ENCODE data around the gene HINT3. TPM values are rescaled to one million over a fixed set of nuclear protein-coding genes. Genes with fewer than 3 reads are reported as not detected.
"Not testable (repeated sequence)": the region's sequence is repeated elsewhere in the genome, so short reads cannot be mapped to it uniquely, and the experiment has no call there.

HINT3 gene
- polyA plus RNA-seq, 1 donor from 2014 or later: 72.2 TPM

DNA sequence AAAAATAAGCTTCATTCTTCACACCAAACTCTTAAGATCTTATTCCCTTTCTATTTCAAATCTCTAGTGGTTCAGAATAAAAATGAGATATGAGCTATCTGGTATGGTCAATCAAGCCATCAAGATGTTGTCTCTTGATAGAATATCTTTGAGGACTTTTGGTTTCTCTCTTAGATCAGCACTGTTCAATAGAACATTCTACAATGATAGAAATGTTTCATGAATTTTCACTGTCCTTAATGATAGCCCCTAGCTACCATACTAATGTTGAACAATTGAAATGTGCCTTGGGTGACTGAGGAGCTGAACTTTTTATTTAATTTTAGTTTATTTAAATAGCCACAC lies 24.1 kb upstream of the HINT3 start:
- Histone ChIP-seq H4K20me1 (ENCODE audit: insufficient read depth) (no peaks in the 10 kb centered on the region), H3K4me3 (ENCODE audit: low read length) (no peak overlapping the region), H3K4me2 (ENCODE audit: low read length) (no peak overlapping the region), H3F3A (ENCODE audit: insufficient read depth, low read length, poor library complexity, severe bottlenecking) (no peaks in the 10 kb centered on the region), H3K9ac (ENCODE audit: low read length) (no peak overlapping the region), H3K9me3 (ENCODE audit: low read length) (no peaks in the 10 kb centered on the region), H3K27ac (ENCODE audit: low read length) (no peak overlapping the region), H2AFZ (ENCODE audit: low read depth, low read length) (no peak overlapping the region), H3K27me3 (ENCODE audit: insufficient read depth, low read depth, low read length) (no peaks in the 10 kb centered on the region), H3K79me2 (replicated peaks; ENCODE audit: insufficient read depth, low read length) (no peaks in the 10 kb centered on the region), H3K9me2 (ENCODE audit: insufficient read depth, low read length) (no peaks in the 10 kb centered on the region), H3K36me3 (ENCODE audit: insufficient read depth, low read length) (peaks cover 3% of the 10 kb centered on the region)
- TF ChIP-seq, protein P1, sequence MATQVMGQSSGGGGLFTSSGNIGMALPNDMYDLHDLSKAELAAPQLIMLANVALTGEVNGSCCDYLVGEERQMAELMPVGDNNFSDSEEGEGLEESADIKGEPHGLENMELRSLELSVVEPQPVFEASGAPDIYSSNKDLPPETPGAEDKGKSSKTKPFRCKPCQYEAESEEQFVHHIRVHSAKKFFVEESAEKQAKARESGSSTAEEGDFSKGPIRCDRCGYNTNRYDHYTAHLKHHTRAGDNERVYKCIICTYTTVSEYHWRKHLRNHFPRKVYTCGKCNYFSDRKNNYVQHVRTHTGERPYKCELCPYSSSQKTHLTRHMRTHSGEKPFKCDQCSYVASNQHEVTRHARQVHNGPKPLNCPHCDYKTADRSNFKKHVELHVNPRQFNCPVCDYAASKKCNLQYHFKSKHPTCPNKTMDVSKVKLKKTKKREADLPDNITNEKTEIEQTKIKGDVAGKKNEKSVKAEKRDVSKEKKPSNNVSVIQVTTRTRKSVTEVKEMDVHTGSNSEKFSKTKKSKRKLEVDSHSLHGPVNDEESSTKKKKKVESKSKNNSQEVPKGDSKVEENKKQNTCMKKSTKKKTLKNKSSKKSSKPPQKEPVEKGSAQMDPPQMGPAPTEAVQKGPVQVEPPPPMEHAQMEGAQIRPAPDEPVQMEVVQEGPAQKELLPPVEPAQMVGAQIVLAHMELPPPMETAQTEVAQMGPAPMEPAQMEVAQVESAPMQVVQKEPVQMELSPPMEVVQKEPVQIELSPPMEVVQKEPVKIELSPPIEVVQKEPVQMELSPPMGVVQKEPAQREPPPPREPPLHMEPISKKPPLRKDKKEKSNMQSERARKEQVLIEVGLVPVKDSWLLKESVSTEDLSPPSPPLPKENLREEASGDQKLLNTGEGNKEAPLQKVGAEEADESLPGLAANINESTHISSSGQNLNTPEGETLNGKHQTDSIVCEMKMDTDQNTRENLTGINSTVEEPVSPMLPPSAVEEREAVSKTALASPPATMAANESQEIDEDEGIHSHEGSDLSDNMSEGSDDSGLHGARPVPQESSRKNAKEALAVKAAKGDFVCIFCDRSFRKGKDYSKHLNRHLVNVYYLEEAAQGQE (IDR thresholded peaks at IDR 0.05; ENCODE audit: borderline replicate concordance): no peak

DNA sequence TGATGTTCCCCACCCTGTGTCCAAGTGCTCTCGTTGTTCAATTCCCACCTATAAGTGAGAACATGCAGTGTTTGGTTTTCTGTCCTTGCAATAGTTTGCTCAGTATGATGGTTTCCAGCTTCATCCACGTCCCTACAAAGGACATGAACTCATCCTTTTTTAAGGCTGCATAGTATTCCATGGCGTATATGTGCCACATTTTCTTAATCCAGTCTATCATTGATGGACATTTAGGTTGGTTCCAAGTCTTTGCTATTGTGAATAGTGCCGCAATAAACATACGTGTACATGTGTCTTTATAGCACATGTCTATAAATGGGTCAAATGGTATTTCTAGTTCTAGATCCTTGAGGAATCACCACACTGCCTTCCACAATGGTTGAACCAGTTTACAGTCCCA lies 21.1 kb upstream of the HINT3 start:
- not testable (repeated sequence) for H3K9me3 ChIP-seq (ENCODE audit: low read length); H3K79me2 ChIP-seq (replicated peaks; ENCODE audit: insufficient read depth, low read length); H3K27me3 ChIP-seq (ENCODE audit: insufficient read depth, low read depth, low read length); H3K4me2 ChIP-seq (ENCODE audit: low read length); H3K9ac ChIP-seq (ENCODE audit: low read length); H3K36me3 ChIP-seq (ENCODE audit: insufficient read depth, low read length); H3K9me2 ChIP-seq (ENCODE audit: insufficient read depth, low read length); H4K20me1 ChIP-seq (ENCODE audit: insufficient read depth); H3F3A ChIP-seq (ENCODE audit: insufficient read depth, low read length, poor library complexity, severe bottlenecking); H3K4me3 ChIP-seq (ENCODE audit: low read length); H2AFZ ChIP-seq (ENCODE audit: low read depth, low read length); H3K27ac ChIP-seq (ENCODE audit: low read length)

DNA sequence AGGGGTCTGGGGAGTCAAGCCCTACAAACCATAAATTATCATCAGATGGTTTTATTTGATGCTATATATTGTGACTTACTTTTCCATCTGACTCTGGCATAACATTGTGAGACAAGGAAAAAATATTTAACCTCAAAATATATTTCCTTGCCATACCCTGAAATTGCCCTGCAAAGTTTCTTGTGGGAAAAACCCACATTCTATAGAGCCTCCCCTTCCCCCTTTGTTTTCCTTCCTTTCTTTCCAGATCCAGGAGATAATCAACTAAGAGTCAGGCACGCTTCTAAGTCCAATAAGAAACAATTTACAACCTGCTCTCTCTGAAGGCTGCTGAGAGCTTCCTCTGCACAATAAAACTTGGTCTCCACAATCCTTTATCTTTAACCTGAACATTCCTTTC lies 17.5 kb upstream of the HINT3 start:
- Histone ChIP-seq H3K9ac (ENCODE audit: low read length) (no peak overlapping the region), H3K79me2 (replicated peaks; ENCODE audit: insufficient read depth, low read length) (no peaks in the 10 kb centered on the region), H3K4me2 (ENCODE audit: low read length) (no peak overlapping the region), H3K9me3 (ENCODE audit: low read length) (no peaks in the 10 kb centered on the region), H4K20me1 (ENCODE audit: insufficient read depth) (no peaks in the 10 kb centered on the region), H2AFZ (ENCODE audit: low read depth, low read length) (no peak overlapping the region), H3K27me3 (ENCODE audit: insufficient read depth, low read depth, low read length) (no peaks in the 10 kb centered on the region), H3K36me3 (ENCODE audit: insufficient read depth, low read length) (no peaks in the 10 kb centered on the region), H3K9me2 (ENCODE audit: insufficient read depth, low read length) (no peaks in the 10 kb centered on the region), H3F3A (ENCODE audit: insufficient read depth, low read length, poor library complexity, severe bottlenecking) (no peaks in the 10 kb centered on the region), H3K4me3 (ENCODE audit: low read length) (no peak overlapping the region), H3K27ac (ENCODE audit: low read length) (no peak overlapping the region)
- TF ChIP-seq MXI1 (conservative IDR thresholded peaks at IDR 0.05; ENCODE audit: poor library complexity, severe bottlenecking) (no peak), POLR2AphosphoS5 (IDR thresholded peaks at IDR 0.05) (no peak), EZH2 (IDR thresholded peaks at IDR 0.05; ENCODE audit: borderline replicate concordance, insufficient read depth, low read length, poor library complexity, severe bottlenecking) (no peak)

DNA sequence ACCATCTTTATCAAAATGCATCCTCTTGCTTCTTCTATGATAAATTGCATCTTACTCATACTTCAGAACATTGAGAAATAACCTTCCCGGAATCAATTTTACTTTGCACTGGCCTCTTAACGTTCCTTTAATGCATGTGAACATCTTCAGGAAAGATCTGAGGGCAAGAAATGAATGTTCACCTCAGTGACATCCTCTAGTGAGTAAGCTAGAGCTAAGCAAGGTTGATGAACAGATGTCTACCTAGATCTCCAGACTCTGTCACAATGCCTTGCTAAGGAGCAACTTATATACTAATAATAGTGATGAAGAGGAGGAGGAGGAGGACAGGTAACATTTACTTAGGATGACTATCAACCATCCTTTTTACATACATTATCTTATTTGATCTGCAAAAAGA lies 16.8 kb upstream of the HINT3 start:
- no peaks in the 10 kb centered on the region for H3K36me3 ChIP-seq (ENCODE audit: insufficient read depth, low read length)
- H3K27me3 ChIP-seq (ENCODE audit: insufficient read depth, low read depth, low read length): no peaks in the 10 kb centered on the region
- no peaks in the 10 kb centered on the region for H3K79me2 ChIP-seq (replicated peaks; ENCODE audit: insufficient read depth, low read length)
- H3K4me2 ChIP-seq (ENCODE audit: low read length): no peak overlapping the region
- no peak overlapping the region for H2AFZ ChIP-seq (ENCODE audit: low read depth, low read length)
- H4K20me1 ChIP-seq (ENCODE audit: insufficient read depth): no peaks in the 10 kb centered on the region
- TF ChIP-seq MXI1 (conservative IDR thresholded peaks at IDR 0.05; ENCODE audit: poor library complexity, severe bottlenecking) (no peak), EZH2 (IDR thresholded peaks at IDR 0.05; ENCODE audit: borderline replicate concordance, insufficient read depth, low read length, poor library complexity, severe bottlenecking) (no peak), SMC3 (conservative IDR thresholded peaks at IDR 0.05; ENCODE audit: poor library complexity) (no peak), TAF1 (IDR thresholded peaks at IDR 0.05; ENCODE audit: low read depth) (no peak), EP300 (conservative IDR thresholded peaks at IDR 0.05; ENCODE audit: poor library complexity, severe bottlenecking) (no peak), RAD21 (conservative IDR thresholded peaks at IDR 0.05) (no peak), POLR2AphosphoS5 (IDR thresholded peaks at IDR 0.05) (no peak)
- TF ChIP-seq, protein P2, sequence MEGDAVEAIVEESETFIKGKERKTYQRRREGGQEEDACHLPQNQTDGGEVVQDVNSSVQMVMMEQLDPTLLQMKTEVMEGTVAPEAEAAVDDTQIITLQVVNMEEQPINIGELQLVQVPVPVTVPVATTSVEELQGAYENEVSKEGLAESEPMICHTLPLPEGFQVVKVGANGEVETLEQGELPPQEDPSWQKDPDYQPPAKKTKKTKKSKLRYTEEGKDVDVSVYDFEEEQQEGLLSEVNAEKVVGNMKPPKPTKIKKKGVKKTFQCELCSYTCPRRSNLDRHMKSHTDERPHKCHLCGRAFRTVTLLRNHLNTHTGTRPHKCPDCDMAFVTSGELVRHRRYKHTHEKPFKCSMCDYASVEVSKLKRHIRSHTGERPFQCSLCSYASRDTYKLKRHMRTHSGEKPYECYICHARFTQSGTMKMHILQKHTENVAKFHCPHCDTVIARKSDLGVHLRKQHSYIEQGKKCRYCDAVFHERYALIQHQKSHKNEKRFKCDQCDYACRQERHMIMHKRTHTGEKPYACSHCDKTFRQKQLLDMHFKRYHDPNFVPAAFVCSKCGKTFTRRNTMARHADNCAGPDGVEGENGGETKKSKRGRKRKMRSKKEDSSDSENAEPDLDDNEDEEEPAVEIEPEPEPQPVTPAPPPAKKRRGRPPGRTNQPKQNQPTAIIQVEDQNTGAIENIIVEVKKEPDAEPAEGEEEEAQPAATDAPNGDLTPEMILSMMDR (IDR thresholded peaks at IDR 0.05; ENCODE audit: poor library complexity, severe bottlenecking): no peak
- TF ChIP-seq, protein P1 (IDR thresholded peaks at IDR 0.05; ENCODE audit: borderline replicate concordance): no peak
- no peaks in the 10 kb centered on the region for H3F3A ChIP-seq (ENCODE audit: insufficient read depth, low read length, poor library complexity, severe bottlenecking)
- H3K27ac ChIP-seq (ENCODE audit: low read length): no peak overlapping the region
- H3K4me3 ChIP-seq (ENCODE audit: low read length): no peak overlapping the region
- no peaks in the 10 kb centered on the region for H3K9me3 ChIP-seq (ENCODE audit: low read length)
- no peaks in the 10 kb centered on the region for H3K9me2 ChIP-seq (ENCODE audit: insufficient read depth, low read length)
- no peak overlapping the region for H3K9ac ChIP-seq (ENCODE audit: low read length)

Data from neural cell (in vitro differentiated cells).